ENCODE data around the gene ZFAND3.

The ZFAND3 gene

DNA sequence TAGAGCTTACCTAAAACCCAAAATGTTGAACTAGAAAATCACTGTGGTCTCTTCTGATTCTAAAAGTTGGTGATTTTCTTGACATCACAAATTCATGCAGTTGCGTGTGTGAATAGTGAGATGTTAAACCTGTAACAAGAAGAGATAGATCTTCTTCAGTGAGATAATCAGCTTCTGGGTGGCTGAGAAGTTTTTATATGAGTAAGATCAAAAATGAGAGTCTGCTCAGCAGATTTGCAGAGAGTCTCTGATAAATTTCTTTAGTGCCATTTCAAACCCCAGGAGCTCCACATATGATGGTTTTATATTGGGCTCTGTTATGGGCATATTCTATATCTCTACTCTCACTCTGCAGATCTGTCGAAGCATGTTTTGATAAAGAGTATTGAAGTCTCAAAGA is 185.4 kb downstream of the ZFAND3 start:
- DNase-seq (ENCODE audit: low spot score): peak; percentile 20

- no peak for DNase-seq (ENCODE audit: low spot score)
These were observed 192.4 kb downstream of the ZFAND3 start for GRCh38 chr6:38011937-38012336.

DNA sequence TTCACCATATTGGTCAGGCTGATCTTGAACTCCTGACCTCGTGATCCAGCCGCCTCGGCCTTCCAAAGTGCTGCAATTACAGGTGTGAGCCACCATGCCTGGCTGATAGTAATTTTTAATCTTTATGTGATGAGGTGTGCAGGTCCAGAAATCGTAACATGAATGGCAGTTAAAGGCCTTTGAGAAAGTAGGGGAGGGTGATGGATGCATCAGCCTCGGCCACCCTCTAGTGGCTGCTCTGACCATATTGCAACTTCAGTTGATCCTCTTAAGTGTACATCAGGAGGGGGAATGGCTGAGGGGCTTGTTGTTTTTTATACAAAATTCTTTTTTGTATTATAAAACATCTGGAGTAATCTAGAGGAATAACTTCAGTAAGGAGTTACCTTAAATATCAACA is 193.0 kb downstream of the ZFAND3 start:
- no peak for DNase-seq (ENCODE audit: low spot score)

- DNase-seq (ENCODE audit: low spot score): no peak
These were observed 195.8 kb downstream of the ZFAND3 start for GRCh38 chr6:38015341-38015740.

- DNase-seq (ENCODE audit: low spot score): no peak
These were observed 197.3 kb downstream of the ZFAND3 start for GRCh38 chr6:38016824-38017223.

- DNase-seq (ENCODE audit: low spot score): no peak
These were observed 199.2 kb downstream of the ZFAND3 start for GRCh38 chr6:38018755-38019165.

DNA sequence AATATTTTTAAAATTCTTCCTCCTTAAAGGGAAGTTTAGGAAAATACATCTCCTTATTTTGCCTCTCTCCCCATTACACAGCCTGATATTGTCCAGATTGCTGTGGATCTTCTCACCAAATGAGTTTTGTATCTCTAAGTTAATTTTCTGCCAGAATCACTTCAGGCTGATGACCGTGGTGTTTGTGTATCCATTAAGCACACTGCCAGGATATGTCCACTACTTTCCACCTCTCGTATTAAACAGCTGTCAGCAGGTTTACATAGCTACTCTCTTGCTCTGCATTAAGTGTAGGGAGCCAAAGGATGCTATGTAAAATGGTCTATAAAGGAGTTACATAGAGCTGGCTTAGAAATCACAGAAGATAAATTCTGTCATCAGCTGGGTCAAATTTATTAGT is 201.1 kb downstream of the ZFAND3 start:
- no peak for DNase-seq (ENCODE audit: low spot score)

- no peak for DNase-seq (ENCODE audit: low spot score)
These were observed 201.5 kb downstream of the ZFAND3 start for GRCh38 chr6:38021029-38021428.

- DNase-seq (ENCODE audit: low spot score): no peak
These were observed 202.0 kb downstream of the ZFAND3 start for GRCh38 chr6:38021571-38021970.

GRCh38 chr6:38022688-38023087 is 203.2 kb downstream of the ZFAND3 start:
- DNase-seq (ENCODE audit: low spot score): no peak

DNA sequence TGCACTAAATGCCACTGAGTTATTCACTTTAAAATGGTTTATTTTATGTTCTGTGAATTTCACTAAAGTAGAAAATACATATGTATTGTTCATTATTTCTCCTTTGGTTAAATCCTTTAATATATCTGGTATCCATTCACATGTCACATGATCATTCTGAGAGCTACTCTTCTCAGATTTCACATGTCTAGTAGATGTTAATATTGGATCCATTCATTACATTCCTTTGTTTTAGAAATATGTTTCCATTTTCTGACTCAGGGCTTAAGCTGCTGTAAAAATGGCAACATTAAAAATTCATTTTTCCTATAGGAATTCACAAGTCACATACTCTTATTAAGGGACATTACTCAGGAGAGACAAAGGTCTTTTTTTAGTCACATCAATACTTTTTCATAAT is 205.4 kb downstream of the ZFAND3 start:
- DNase-seq (ENCODE audit: low spot score): no peak

GRCh38 chr6:38025451-38025850 is 205.9 kb downstream of the ZFAND3 start:
- DNase-seq (ENCODE audit: low spot score): no peak

DNA sequence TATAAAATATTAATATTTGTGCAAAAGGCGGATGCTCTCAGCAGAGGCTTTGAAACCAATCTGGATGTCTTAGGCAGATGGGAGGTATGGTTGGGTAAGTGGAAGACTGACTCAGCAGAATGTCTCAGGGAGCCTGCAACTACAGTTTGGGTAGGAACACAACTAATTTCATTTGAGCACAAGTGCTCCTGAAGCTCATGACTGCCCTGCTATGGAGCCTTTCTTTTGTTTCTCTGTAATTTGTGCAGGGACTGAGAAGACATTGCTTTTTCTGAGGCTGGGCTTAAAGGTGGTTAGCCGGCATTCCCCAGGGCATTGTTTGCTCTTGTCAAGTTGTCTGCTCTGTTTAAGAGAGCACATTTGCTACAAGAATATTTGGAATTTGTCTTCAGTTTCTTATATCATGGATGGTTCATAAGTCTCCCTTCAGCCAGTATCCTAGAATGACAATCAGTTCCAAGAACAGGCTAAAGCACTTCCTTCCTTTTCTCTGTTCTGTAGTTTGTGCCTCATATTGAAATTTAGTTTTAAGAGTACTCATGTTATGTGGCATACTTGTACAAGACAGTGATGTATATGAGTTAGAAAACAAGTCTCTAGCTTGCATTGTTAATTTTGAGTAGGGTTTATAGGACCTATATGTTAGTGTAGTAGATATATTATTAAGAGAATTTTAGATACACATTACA is 208.3 kb downstream of the ZFAND3 start:
- DNase-seq (ENCODE audit: low spot score): peak; percentile 43

DNA sequence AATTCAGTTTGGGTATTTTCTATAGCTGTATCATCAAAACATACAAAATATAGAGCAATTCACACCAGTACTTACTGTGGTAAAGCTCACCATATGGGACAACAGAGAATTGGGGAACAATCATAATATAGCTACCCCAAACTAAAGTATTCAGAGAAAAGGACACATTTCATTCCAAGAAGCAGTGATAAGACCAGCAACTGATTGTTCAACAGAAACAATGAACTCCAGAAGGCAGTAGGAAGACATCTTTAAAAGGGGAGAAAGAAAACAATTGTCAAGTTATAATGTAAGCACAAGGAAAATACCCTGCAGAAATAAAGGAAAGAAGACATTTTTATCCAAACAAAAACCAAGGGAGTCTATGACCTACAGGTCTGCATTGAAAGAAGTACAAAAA is 210.9 kb downstream of the ZFAND3 start:
- no peak for DNase-seq (ENCODE audit: low spot score)

- no peak for DNase-seq (ENCODE audit: low spot score)
These were observed 213.3 kb downstream of the ZFAND3 start for GRCh38 chr6:38032797-38033196.

- DNase-seq (ENCODE audit: low spot score): no peak
These were observed 214.0 kb downstream of the ZFAND3 start for GRCh38 chr6:38033442-38033982.

GRCh38 chr6:38034274-38034914 is 214.9 kb downstream of the ZFAND3 start:
- no peak for DNase-seq (ENCODE audit: low spot score)

GRCh38 chr6:38035478-38035877 is 216.0 kb downstream of the ZFAND3 start:
- DNase-seq (ENCODE audit: low spot score): no peak

DNA sequence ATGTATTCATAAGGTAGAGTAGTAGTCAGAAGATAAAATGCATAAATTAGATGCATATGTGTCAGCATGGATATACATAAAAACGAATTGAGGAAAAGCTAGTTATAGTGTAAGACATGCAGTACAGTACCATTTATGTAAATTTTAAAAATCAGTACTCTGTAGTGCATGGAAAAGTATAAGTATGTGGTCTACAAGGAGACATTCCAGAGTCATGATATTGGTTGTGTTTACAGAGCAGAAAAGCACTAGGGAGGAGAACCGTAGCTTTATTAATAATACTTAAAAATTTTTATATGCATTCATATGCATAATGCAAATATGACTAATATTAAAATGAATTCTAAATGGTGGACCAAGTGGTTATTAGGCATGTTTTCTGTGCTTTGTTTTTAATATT is 220.0 kb downstream of the ZFAND3 start:
- DNase-seq (ENCODE audit: low spot score): no peak

DNA sequence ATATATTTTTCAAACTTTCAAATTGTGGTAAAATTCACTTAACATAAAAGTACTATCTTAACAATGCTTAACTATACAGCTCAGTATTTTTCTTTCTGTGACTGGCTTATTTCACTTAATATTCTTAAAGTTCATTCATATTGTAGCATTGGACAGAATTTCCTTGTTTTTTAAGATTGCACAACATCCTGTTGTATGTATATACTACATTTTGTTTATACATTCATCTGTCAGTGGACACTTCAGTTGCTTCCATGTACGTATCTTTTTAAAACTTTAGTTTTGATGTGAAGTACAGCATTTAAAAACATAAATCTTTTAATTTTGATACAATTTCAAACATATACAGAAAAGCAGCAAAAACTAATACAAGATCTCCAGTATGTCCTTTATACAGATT is 220.7 kb downstream of the ZFAND3 start:
- no peak for DNase-seq (ENCODE audit: low spot score)

GRCh38 chr6:38043259-38043753 is 223.8 kb downstream of the ZFAND3 start:
- DNase-seq (ENCODE audit: low spot score): no peak

GRCh38 chr6:38045701-38046305 is 226.3 kb downstream of the ZFAND3 start:
- DNase-seq (ENCODE audit: low spot score): no peak

DNA sequence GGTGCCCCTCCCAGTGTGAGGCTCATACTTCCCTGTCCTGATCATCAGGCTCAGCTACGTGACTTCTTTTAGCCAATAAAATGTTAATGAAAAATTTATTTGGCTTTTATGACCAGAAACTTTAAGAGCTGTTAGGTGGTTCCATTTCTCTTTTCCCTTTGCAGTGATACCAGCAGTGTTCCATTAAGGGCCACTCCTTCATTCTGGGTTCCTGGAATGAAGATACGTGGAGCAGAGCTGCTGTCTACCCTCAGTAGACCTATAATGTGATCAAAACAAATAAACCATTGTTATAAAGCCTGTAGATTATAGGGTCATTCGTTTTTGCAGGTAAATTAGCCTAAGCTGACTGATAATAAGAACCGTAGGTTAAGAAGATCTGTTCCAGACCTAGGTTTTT is 228.0 kb downstream of the ZFAND3 start:
- no peak for DNase-seq (ENCODE audit: low spot score)
